DMS 273 (cell line): Measurements from ENCODE around the gene SRCAP.

Source experiments
- DNase-seq: peaks from one replicate; lab custom pipeline; 2025; ENCODE audit not compliant: unreplicated experiment; lab: John Stamatoyannopoulos, UW

Gene SRCAP

DNA sequence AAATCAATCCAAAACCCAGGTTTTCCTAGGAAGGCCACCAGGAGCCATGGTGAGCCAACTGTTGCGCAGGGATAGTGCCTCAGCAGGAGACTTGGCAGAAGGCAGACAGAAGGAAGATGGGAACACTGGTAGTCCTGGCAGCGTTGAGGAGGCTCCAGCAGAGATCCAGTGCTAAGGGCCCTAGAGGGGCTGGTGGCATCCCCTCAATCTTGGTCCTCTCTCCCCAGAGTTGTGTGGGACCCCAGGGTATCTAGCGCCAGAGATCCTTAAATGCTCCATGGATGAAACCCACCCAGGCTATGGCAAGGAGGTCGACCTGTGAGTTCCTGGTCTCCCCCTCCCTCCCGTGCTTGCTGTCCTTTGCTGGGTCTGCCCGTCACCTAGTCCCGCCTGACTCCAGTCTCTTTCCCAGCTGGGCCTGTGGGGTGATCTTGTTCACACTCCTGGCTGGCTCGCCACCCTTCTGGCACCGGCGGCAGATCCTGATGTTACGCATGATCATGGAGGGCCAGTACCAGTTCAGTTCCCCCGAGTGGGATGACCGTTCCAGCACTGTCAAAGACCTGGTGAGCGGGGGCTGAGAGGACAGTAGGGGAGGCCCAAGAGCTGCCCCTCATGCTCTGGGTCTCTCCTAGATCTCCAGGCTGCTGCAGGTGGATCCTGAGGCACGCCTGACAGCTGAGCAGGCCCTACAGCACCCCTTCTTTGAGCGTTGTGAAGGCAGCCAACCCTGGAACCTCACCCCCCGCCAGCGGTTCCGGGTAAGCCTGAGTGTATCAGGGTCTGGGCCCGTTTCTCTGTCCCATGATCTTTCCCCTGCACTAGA, 57.2 kb downstream of the SRCAP start:
- DNase-seq: no peak

DNA sequence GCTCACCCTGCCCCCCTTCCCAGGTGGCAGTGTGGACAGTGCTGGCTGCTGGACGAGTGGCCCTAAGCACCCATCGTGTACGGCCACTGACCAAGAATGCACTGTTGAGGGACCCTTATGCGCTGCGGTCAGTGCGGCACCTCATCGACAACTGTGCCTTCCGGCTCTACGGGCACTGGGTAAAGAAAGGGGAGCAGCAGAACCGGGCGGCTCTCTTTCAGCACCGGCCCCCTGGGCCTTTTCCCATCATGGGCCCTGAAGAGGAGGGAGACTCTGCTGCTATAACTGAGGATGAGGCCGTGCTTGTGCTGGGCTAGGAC, 57.8 kb downstream of the SRCAP start:
- no peak for DNase-seq

DNA sequence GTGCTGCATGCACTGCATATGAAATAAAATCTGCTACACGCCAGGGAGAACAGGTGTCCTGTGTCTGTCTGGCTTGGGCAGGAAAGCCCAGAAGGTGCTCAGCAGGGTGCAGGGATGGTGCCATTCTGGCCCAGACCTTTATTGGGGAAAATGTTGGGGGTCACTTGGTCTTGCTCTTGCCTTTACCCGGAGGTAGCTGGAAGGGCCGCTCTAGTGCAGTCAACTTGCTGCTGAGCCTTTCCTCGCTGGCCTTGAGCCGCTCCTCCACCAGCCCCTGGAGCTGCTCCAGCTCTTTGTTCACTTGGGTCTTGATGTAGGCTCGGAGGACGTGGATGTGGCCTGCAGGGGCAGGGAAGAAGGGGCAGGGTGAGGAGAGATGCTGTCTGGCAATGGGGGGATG, 58.3 kb downstream of the SRCAP start:
- DNase-seq: no peak

DNA sequence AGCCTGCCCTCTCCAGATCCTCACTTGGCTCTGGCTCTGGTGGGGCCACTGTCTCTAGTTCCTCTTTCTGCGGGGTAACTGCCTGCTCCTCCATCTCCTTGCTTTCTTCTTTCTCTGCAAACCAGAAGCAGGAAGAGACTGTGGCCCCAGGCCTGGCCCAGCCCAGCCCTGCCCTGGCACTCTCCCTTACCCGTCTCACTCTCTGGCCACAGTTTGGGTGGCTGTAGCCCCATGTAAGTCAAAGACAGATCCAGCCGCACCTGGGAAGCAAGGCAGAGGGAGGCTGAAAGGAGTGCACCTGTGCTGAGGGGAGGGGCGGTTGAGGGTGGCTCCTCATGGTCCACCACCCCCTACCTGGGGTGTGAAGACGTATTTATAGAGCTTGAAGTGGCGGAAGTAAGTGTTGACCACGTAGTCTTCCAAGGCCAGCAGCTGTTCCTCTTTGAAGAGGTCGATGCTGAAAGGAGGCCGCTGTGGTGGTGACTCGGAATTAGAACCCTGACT, 60.1 kb downstream of the SRCAP start:
- DNase-seq: no peak

DNA sequence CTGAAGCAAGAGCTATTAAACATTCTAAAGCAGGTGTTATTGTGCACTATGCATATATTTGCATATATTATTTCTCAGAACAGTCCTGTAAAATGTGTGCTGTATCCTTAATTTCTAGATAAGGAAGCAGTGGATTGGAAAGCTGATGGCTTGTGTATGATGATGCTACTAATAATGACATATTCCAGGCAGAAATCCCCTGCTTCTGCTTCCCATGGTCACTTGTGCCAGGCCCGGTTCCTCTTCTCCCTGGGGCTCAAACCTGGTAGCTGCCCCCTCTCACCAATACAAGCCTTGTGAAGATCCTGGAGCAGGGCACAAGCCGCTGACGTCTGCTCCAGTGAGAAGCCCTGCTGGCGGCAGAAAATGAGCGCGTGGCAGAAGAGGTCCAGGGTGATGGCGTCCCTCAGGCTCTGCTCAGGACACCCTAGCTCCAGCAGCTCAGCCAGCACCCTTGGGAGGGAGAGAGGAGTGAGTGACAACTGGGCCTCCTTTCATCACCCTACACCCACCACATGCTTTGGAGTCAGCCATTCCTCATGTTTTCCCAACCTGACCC, 61.1 kb downstream of the SRCAP start:
- no peak for DNase-seq

DNA sequence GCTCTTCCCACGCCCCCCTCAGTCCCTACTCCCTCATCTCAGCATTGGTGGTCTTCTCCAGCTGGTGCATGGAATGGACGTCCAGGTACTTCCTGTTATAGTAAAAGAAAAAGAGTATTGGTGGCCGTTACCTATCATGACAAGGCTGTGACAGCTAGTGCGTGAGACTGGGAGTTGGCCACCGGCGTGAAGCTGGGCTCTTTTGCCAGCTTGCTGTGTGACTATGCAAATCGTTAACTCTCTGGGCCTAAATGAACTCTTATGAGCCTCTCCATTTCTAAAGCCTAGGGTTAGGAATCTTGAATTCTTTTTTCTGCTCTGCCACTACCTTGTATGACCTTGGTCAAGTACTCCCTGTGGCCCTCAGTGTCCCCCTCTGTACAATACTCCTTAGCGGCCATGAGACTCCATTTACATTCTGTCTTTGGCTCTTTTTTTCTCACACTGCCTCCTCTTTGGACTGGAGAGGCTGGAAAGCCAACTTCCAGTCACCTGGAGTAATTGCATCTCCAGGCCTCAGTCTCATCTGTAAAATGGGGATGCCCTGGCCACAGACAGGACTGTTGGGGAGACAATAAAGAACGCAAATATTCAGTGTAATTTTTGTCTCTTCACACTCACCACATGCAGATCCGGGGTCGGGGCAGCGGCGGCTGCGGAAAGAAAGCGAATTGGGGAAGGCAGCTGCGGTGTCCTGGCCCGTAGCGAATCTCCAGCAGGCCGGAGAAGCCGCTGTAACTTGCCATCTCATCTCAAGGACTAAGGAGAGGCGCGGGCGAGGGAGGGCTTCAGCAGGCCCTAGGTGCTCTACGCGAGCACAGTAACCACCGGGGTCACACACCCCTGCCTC, 61.8 kb downstream of the SRCAP start:
- no peak for DNase-seq

DNA sequence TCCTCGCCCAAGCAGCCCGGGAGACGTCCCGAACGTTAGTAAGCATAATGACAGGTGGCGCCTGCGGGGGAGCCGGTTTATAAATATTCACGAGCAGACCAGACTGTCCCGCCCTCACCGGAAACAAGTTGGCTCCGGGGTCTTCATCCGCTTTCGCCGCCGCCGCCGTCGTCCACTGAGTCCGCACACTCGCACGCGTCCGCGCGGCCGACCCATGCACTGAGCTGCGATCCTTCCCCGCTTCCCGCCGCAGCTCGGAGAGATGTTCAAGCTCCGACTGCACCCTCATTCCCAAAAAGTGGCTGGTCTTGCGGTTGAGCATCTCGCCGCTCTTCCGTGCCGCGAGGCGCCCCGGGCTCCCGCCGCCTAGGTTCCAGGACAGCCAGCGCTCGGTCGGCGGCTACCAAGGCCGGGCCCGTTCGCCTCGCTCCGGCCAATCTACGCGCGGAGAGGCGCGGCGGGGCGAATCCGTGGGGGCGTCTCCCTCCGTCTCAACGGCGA, 62.5 kb downstream of the SRCAP start:
- peak; percentile 90 for DNase-seq

DNA sequence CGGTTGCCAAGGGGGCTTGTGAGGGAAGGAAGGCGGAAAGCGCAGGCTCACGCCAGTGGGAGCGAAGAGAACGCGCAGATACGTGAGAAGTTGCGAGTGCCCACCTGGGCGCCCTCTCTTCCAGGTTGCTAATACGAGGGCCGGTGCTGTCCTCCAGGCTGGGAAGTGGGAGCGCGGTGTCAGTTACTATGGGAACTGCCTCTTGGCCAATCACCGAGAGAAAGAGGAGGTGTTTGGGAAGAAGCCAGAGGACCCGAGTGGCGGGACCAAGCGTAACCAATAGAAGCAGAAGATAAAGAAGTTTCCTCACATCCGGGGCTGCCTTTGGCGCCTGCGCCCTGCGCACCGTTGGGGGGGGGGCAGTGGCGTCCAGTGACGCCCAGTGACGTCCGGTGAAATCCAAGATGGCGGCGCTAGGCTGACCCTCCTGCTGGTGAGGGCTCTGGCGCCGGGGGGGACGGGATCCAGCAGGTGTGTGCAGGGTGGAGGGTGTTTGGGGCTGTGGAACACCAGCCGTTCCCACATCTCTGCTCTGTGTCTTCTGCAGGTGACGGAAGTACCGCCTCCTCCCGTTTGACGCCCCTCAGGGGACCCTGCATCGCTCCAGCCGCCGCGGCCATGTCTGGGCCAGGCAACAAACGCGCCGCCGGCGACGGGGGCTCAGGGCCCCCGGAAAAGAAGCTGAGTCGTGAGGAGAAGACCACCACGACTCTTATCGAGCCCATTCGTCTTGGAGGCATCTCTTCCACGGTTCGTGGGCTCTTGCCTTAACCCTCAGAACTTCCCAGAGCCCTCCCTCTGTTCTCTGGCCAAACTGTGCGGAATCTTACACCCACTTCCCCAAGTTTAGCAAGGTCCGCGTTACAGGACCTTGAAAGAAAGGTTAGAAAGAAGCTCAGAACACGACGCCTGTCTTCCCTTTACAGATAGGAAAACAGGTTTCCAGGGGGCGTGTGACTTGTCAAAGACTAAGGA, 63.2 kb downstream of the SRCAP start, which contains the start of the genes CFAP119 and RNF40:
Gene CFAP119 (minus strand): TSS at position 135 of the 975 bp plus-strand sequence. CDS start 314 bp downstream, outside the sequence.
Gene RNF40 (plus strand): TSS at position 395 of the 975 bp plus-strand sequence. CDS start 224 bp downstream, at position 619.
- DNase-seq: peak; percentile 99

DNA sequence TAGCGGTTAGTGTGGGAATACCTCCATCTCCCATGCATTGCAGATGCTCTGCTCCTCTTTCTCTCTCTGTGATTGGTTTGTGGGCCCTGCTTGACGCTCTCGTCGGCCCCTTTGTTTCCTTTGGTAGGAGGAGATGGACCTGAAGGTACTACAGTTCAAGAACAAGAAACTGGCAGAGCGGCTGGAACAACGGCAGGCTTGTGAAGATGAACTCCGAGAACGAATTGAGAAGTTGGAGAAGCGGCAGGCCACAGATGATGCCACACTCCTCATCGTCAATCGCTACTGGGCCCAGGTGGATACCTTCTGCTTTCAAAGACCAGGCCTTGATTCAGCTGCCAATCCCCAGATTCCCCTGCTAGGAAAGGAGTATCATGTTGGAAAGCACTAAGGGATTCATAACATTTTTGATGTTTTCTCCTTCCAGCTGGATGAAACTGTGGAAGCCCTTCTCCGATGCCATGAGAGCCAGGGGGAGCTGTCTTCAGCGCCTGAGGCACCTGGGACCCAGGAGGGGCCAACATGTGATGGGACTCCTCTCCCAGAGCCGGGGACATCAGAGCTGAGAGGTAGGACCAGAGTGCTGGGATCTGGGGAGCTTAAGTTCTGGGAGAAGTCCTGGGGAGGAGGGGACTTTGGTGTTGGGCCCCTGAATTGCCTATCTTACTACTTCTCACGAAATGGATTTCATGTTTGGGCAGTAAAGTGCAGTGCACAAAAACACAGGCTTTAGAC, 64.2 kb downstream of the SRCAP start:
- DNase-seq: no peak

DNA sequence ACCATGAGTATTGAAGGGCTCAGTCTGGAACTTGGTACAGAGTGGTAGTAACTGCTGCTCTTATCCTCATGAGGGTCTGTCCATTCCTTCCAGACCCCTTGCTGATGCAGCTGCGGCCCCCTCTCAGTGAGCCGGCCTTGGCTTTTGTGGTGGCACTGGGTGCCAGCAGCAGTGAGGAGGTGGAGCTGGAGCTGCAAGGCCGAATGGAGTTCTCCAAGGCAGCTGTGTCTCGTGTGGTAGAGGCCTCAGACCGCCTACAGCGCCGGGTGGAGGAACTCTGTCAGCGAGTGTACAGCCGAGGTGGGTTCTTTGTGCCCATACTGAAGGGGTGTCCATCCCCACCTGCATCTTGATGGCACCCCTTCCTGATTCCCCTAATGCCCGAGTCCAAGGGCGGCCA, 65.1 kb downstream of the SRCAP start:
- DNase-seq: no peak

DNA sequence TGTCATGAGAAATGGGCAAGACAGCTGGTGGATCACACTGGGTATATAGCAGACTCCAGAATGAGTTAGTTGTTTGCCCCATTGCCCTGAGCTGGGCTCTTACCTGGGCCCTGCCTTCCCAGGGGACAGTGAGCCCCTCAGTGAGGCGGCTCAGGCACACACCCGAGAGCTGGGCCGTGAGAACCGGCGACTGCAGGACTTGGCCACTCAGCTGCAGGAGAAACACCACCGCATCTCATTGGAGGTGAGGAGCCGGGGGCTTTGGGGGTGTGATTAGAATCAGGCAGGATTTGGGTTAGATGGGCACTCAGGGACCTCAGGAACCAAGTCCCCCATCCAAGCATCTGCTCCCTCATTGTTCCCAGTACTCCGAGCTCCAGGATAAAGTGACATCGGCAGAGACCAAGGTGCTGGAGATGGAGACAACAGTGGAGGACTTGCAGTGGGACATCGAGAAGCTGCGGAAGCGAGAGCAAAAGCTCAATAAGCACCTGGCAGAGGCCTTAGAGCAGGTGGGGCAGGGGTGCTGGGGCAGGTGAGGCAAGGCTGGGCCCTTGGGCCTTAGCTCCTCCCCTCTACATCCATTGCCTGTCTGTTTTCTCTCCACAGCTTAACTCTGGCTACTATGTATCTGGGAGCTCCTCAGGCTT, 66.0 kb downstream of the SRCAP start:
- DNase-seq: no peak

DNA sequence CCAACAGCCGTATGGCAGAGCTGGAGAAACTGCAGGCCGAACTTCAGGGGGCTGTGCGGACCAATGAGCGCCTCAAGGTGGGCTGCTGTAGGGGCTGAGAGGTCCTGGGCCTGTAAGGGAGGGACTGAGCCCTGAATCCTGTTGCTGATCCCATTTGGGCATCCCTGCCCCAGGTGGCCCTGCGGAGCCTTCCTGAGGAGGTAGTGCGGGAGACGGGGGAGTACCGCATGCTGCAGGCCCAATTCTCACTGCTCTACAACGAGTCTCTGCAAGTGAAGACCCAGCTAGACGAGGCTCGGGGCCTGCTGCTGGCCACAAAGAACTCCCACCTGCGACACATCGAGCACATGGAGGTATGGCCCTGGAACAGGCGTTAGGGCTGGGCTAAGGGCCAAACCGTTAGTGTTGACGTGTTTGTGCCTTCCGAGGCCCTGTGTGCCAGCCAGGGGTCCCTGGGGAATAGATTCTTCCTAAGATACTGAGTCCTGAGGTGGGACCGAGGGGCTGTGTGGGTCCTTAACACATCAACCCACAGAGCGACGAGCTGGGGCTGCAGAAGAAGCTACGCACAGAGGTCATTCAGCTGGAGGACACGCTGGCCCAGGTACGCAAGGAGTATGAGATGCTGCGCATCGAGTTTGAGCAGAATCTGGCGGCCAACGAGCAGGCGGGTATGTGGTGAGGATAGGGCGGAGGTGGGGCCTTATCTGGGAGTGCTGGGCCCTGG, 67.4 kb downstream of the SRCAP start:
- DNase-seq: no peak

DNA sequence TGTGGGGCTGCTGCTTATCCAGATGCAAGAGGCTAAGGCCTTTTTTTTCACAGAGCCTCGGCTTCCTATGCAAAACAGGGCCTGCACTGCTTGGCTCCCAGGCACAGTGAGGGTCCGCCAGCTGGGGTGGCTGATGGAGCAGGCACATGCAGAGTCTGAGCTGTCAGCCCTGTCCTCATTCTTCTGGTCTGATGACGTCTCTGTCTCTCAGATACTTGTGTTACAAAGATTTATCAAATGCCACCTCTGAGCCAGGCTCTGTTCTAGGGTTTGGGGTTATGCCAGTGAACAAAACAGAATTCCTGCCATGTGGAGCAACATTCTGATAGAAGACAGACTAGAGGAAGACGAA, 67.9 kb downstream of the SRCAP start:
- DNase-seq: no peak

DNA sequence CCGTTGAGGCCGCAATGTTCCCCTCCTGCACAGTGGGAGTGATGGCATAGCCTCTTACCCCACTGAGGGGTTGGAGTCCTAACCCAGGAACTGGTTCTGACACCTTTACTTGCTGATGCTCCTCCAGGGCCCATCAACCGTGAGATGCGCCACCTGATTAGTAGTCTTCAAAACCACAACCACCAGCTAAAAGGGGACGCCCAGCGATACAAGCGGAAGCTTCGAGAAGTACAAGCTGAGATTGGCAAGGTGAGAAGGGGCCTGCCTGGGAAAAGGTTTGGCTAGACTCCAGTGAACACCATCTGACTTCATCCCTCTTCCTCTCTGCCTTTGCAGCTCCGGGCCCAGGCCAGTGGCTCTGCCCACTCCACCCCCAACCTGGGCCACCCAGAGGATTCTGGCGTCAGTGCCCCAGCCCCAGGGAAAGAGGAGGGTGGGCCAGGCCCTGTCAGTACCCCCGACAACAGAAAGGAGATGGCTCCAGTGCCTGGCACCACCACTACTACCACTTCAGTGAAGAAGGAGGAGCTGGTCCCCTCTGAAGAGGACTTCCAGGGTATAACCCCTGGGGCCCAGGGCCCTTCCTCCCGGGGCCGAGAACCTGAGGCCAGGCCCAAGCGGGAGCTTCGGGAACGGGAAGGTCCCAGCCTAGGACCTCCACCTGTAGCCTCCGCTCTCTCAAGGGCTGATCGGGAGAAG, 68.9 kb downstream of the SRCAP start:
- DNase-seq: no peak

DNA sequence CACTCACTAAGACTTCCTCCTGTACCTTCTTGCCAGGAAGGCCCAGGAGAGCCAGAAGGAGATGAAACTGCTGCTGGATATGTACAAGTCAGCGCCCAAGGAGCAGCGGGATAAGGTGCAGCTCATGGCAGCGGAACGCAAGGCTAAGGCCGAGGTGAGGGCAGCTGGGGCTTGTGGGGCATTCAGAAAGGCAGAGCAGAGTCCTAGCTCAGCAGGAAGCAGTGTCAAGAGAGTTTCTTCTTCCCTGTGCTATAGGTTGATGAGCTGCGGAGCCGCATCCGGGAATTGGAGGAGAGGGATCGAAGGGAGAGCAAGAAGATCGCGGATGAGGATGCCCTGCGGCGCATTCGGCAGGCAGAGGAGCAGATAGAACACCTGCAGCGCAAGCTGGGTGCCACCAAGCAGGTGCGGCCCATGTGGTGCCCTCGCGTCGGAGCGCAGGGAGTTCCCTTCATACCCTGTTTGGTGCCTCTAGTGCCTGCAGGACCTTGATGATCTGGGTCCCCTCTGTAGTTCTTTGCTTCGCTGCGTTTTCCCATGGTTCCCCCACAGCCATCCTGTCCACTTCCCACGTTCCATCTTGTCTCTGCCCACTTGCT, 69.7 kb downstream of the SRCAP start:
- DNase-seq: no peak

DNA sequence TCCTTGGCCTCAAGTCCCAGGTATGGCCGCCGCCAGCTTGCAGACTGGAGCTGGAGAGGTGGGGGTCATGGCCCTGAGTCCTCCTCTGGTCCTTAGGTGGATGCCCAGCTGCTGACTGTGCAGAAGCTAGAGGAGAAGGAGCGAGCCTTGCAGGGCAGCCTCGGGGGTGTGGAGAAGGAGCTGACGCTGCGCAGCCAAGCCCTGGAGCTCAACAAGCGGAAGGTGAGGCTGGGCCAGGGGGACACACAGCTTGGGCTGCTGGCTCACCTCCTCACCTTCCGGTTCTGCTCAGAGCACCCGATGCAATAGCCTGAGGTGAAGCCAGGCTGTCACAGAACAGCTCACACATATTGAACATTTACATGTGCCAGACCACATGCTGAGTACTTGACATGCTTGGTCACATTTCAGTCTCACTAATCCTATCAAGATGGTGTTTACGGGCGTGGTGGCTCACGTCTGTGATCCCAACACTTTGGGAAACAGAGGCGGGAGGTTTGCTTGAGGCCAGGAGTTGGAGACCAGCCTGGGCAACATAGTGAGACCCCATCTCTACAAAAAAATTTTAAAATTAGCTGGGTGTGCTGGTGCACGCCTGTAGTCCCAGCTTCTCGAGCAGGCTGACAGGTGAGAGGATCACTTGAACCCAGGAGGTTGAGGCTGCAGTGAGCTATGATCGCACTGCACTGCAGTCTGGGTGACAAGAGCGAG, 70.6 kb downstream of the SRCAP start:
- no peak for DNase-seq

DNA sequence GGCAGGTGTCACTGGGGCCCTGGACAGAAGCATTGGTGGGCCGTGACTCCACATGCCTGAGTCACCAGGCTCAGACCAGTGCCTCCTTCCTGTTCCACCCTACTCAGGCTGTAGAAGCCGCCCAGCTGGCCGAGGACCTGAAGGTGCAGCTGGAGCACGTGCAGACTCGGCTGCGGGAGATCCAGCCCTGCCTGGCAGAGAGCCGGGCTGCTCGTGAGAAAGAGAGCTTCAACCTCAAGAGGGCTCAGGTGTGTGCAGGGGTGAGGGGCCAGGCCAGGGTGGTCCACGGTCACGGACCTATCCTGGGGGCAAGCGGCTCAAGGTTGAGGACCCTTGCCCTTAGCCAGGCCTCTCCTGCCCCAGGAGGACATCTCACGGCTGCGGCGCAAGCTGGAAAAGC, 72.8 kb downstream of the SRCAP start:
- DNase-seq: no peak
